Measurements from ENCODE around the gene C1orf74.

DNA sequence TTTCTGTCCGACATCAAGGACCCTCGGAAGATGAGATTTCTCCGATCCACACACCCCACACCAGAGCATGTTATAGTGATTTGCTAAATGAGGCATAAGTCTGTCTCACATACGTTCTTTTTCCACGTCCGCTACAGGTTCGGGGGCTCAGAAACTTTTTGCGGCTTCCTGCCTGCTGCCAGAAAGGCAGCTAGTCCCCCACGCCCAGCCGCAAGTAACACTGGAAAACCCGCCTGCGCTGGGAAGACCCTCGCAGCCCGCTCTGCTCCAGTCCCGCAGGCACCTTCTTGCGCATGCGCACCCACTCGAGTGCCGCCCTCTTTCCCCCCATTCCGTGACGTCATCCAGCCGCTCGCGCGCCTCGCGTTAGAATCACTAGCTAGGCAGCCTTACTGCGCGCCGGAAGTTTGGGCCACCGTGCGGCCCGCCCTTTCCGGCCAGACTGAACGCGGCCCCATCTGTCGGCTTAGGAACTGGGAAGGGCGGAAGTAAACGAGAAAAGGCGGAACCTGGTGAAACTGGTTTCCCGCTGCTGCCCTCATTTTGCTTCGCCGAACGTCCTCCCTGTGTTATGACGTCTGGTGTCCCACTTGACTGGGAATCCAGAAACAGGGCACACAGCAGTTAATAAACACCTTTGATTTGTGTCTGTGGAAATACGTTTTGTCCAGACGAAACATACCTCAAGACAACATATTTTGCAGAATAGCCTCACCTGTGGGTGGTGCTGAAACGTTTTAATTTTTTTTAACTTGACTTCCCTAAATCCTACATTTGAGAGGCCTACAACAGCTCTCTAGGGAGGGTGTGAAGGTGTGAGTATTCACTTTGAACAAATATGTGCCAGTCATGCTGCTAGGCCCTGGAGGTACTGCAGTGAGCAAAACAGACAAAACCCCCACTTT is at the start of gene C1orf74:
- TF ChIP-seq EZH2 (IDR thresholded peaks at IDR 0.05; ENCODE audit: insufficient read depth, poor library complexity, severe bottlenecking) (no peak), EZH2phosphoT487 (IDR thresholded peaks at IDR 0.05; ENCODE audit: insufficient read depth, low read depth) (no peak)
